WTC11 (cell line): Measurements from ENCODE around the gene VEPH1. TPM values are rescaled to one million over a fixed set of nuclear protein-coding genes. Genes with fewer than 3 reads are reported as not detected.

Experiments
- ATAC-seq: fragments of 200-7000 bp; cut with Tn5 transposase; 2 replicates; pipeline ENCODE4 v1.10.0; 2021; ENCODE audit warnings: mild to moderate bottlenecking, moderate library complexity
- CTCF ChIA-PET: fragments of 300-600 bp; sonication (Branson Sonifier 250); formaldehyde crosslinking; loops from one replicate; lab custom pipeline; 2021; ENCODE audit warnings: antibody characterized with exemption; lab: Charles Lee
- POLR2A ChIA-PET: fragments of 350-600 bp; sonication (Branson Sonifier 250); formaldehyde crosslinking; loops from one replicate; lab custom pipeline; 2021; ENCODE audit warnings: antibody characterized with exemption; lab: Charles Lee
- DNase-seq: peaks from one replicate; pipeline ENCODE4 v3.0.0; 2021; ENCODE audit warnings: low spot score
- H3K27ac Mint-ChIP-seq: 2 replicates; pipeline ENCODE4 v1.8.0; 2021; ENCODE audit warnings: mixed read lengths
- H3K27me3 Mint-ChIP-seq: 2 replicates; pipeline ENCODE4 v1.8.0; 2021; ENCODE audit warnings: low read depth, mild to moderate bottlenecking, moderate library complexity, mixed read lengths
- H3K36me3 Mint-ChIP-seq: 2 replicates; pipeline ENCODE4 v1.8.0; 2021; ENCODE audit warnings: mixed read lengths
- H3K4me1 Mint-ChIP-seq: 2 replicates; pipeline ENCODE4 v1.8.0; 2022; ENCODE audit warnings: mixed read lengths
- H3K4me3 Mint-ChIP-seq: 2 replicates; pipeline ENCODE4 v1.8.0; 2021; ENCODE audit warnings: mild to moderate bottlenecking, moderate library complexity, mixed read lengths
- H3K9me3 Mint-ChIP-seq: 2 replicates; pipeline ENCODE4 v1.8.0; 2021; ENCODE audit warnings: mixed read lengths
- ATF6 ChIP-seq: sonication (generic); formaldehyde crosslinking; IDR thresholded peaks from 2 replicates; pipeline ENCODE4 v1.8.1; 2023; ENCODE audit warnings: mild to moderate bottlenecking, missing genetic modification reagents
- ESRRA ChIP-seq: sonication (generic); formaldehyde crosslinking; IDR thresholded peaks from 2 replicates; pipeline ENCODE4 v1.8.1; 2022; ENCODE audit warnings: mild to moderate bottlenecking, missing genetic modification reagents, borderline replicate concordance
- GABPB1 ChIP-seq: sonication (generic); formaldehyde crosslinking; IDR thresholded peaks from 2 replicates; pipeline ENCODE4 v1.8.1; 2023; ENCODE audit warnings: mild to moderate bottlenecking, missing genetic modification reagents
- HMGA2 ChIP-seq: fragments of 250-450 bp; sonication (Bioruptor Pico); IDR thresholded peaks from 2 replicates; pipeline ENCODE4 v1.4.0; 2021; ENCODE audit warnings: mild to moderate bottlenecking, moderate library complexity
- JUN ChIP-seq: sonication (generic); formaldehyde crosslinking; IDR thresholded peaks from 2 replicates; pipeline ENCODE4 v1.8.0; 2023; ENCODE audit warnings: mild to moderate bottlenecking, missing genetic modification reagents
- NR2C2 ChIP-seq: sonication (generic); formaldehyde crosslinking; IDR thresholded peaks from 2 replicates; pipeline ENCODE4 v1.8.0; 2022; ENCODE audit warnings: mild to moderate bottlenecking, missing genetic modification reagents
- TCF7 ChIP-seq: sonication (generic); formaldehyde crosslinking; IDR thresholded peaks from 2 replicates; pipeline ENCODE4 v1.8.0; 2022; ENCODE audit warnings: mild to moderate bottlenecking, low read depth, missing genetic modification reagents, moderate library complexity
- TEAD4 ChIP-seq: sonication (generic); formaldehyde crosslinking; IDR thresholded peaks from 2 replicates; pipeline ENCODE4 v1.8.0; 2022; ENCODE audit warnings: mild to moderate bottlenecking, missing genetic modification reagents
- ZBTB21 ChIP-seq: sonication (generic); formaldehyde crosslinking; IDR thresholded peaks from 2 replicates; pipeline ENCODE4 v1.8.1; 2023; ENCODE audit warnings: mild to moderate bottlenecking, missing genetic modification reagents, borderline replicate concordance
- ZNF121 ChIP-seq: sonication (generic); formaldehyde crosslinking; IDR thresholded peaks from 2 replicates; pipeline ENCODE4 v1.8.0; 2023; ENCODE audit warnings: missing genetic modification reagents
- ZNF671 ChIP-seq: fragments of 250-450 bp; sonication (Bioruptor Pico); IDR thresholded peaks from 2 replicates; pipeline ENCODE4 v1.8.0; 2021; ENCODE audit warnings: mild to moderate bottlenecking
- total RNA-seq: library from RNA; stranded (reverse); gene quantifications from 3 replicates; pipeline ENCODE4 v1.2.3, GENCODE V29; 2021
- TF ChIP-seq, protein P1 (sequence below): sonication (generic); formaldehyde crosslinking; IDR thresholded peaks from 2 replicates; pipeline ENCODE4 v1.8.0; 2023; ENCODE audit warnings: missing genetic modification reagents, mild to moderate bottlenecking, borderline replicate concordance
- TF ChIP-seq, protein P2 (sequence below): sonication (generic); formaldehyde crosslinking; IDR thresholded peaks from 2 replicates; pipeline ENCODE4 v1.8.1; 2023; ENCODE audit warnings: mild to moderate bottlenecking, missing genetic modification reagents, moderate library complexity
- TF ChIP-seq, protein P3 (sequence below): sonication (generic); formaldehyde crosslinking; conservative IDR thresholded peaks from 2 replicates; pipeline ENCODE4 v1.8.1; 2023; ENCODE audit warnings: mild to moderate bottlenecking, low read depth, missing genetic modification reagents, moderate library complexity
- TF ChIP-seq, protein P4 (sequence below): sonication (generic); formaldehyde crosslinking; IDR thresholded peaks from 2 replicates; pipeline ENCODE4 v1.8.0; 2022; ENCODE audit warnings: mild to moderate bottlenecking, missing genetic modification reagents

VEPH1 gene
- total RNA-seq, 1 experiment from 2014 or later, result 10.8 TPM

DNA sequence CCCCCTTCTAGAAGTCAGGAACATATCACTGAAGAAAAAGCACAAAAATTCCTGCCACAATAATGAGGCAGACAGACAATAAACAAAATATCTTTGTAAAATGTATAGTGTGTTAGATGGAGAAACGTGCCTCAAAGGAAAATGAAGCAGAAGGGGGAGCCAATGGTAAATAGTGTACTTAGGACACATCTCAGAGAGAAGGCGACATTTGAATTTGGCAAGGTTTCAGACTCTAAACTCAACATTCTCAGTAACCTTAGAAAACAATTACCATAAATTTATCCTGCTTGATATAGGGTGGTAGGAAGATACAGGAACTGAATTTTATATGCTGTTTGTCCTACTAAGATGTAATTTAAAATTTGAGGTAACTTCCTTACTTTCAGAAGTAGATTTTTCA is 119.2 kb downstream of the VEPH1 start:
- ChIA-PET CTCF (no interaction called here), POLR2A (no interaction called here)
- no peaks in the 10 kb centered on the region; the same call in 1 of the 2 replicates for H3K27me3 Mint-ChIP-seq

DNA sequence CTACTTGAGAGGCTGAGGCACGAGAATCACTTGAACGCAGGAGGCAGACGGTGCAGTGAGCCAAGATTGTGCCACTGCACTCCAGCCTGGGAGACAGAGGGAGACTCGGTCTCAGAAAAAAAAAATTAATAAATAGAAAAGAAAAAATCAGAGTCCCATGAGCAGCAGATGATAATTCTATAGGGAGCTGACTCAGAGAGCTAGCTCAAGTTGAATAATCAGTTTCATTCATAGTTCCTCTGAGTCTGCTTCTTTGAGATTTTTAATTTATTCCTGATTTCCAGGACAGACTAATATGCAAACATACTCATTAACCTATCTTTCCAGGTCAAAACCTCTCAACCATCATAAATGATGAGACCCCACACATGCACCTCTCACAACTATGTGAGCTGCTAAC is 121.6 kb downstream of the VEPH1 start:
- H3K27ac Mint-ChIP-seq, result no peak overlapping the region
- ATAC-seq (no peak), DNase-seq (no peak)
- H3K27me3 Mint-ChIP-seq, result no peaks in the 10 kb centered on the region
- CTCF ChIA-PET, result no interaction called here
- no peak overlapping the region for H3K4me3 Mint-ChIP-seq
- no peaks in the 10 kb centered on the region for H3K36me3 Mint-ChIP-seq
- peaks cover 12% of the 10 kb centered on the region for H3K4me1 Mint-ChIP-seq
- TF ChIP-seq, protein P1, sequence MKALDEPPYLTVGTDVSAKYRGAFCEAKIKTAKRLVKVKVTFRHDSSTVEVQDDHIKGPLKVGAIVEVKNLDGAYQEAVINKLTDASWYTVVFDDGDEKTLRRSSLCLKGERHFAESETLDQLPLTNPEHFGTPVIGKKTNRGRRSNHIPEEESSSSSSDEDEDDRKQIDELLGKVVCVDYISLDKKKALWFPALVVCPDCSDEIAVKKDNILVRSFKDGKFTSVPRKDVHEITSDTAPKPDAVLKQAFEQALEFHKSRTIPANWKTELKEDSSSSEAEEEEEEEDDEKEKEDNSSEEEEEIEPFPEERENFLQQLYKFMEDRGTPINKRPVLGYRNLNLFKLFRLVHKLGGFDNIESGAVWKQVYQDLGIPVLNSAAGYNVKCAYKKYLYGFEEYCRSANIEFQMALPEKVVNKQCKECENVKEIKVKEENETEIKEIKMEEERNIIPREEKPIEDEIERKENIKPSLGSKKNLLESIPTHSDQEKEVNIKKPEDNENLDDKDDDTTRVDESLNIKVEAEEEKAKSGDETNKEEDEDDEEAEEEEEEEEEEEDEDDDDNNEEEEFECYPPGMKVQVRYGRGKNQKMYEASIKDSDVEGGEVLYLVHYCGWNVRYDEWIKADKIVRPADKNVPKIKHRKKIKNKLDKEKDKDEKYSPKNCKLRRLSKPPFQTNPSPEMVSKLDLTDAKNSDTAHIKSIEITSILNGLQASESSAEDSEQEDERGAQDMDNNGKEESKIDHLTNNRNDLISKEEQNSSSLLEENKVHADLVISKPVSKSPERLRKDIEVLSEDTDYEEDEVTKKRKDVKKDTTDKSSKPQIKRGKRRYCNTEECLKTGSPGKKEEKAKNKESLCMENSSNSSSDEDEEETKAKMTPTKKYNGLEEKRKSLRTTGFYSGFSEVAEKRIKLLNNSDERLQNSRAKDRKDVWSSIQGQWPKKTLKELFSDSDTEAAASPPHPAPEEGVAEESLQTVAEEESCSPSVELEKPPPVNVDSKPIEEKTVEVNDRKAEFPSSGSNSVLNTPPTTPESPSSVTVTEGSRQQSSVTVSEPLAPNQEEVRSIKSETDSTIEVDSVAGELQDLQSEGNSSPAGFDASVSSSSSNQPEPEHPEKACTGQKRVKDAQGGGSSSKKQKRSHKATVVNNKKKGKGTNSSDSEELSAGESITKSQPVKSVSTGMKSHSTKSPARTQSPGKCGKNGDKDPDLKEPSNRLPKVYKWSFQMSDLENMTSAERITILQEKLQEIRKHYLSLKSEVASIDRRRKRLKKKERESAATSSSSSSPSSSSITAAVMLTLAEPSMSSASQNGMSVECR (CRISPR knock-in tag), result no peak
- POLR2A ChIA-PET, result no interaction called here
- no peaks in the 10 kb centered on the region for H3K9me3 Mint-ChIP-seq

More for the DNA sequence above, 119.2 kb downstream of the VEPH1 start:
- DNase-seq (no peak), ATAC-seq (no peak)
- TF ChIP-seq, protein P1 (CRISPR knock-in tag), result no peak
- TF ChIP-seq, protein P2, sequence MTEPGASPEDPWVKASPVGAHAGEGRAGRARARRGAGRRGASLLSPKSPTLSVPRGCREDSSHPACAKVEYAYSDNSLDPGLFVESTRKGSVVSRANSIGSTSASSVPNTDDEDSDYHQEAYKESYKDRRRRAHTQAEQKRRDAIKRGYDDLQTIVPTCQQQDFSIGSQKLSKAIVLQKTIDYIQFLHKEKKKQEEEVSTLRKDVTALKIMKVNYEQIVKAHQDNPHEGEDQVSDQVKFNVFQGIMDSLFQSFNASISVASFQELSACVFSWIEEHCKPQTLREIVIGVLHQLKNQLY, result no peak
- TF ChIP-seq TCF7 (CRISPR knock-in tag) (no peak), JUN (no peak)
- no peaks in the 10 kb centered on the region for H3K9me3 Mint-ChIP-seq
- H3K4me3 Mint-ChIP-seq, result no peak overlapping the region
- peaks cover 12% of the 10 kb centered on the region for H3K4me1 Mint-ChIP-seq
- no peaks in the 10 kb centered on the region for H3K36me3 Mint-ChIP-seq
- H3K27ac Mint-ChIP-seq, result no peak overlapping the region

GRCh38 chr3:157379525-157380140 is 123.6 kb downstream of the VEPH1 start:
- TF ChIP-seq, protein P3, sequence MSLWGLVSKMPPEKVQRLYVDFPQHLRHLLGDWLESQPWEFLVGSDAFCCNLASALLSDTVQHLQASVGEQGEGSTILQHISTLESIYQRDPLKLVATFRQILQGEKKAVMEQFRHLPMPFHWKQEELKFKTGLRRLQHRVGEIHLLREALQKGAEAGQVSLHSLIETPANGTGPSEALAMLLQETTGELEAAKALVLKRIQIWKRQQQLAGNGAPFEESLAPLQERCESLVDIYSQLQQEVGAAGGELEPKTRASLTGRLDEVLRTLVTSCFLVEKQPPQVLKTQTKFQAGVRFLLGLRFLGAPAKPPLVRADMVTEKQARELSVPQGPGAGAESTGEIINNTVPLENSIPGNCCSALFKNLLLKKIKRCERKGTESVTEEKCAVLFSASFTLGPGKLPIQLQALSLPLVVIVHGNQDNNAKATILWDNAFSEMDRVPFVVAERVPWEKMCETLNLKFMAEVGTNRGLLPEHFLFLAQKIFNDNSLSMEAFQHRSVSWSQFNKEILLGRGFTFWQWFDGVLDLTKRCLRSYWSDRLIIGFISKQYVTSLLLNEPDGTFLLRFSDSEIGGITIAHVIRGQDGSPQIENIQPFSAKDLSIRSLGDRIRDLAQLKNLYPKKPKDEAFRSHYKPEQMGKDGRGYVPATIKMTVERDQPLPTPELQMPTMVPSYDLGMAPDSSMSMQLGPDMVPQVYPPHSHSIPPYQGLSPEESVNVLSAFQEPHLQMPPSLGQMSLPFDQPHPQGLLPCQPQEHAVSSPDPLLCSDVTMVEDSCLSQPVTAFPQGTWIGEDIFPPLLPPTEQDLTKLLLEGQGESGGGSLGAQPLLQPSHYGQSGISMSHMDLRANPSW (CRISPR knock-in tag), result no peak
- TF ChIP-seq ESRRA (no peak), GABPB1 (CRISPR knock-in tag) (no peak), ZNF121 (CRISPR knock-in tag) (no peak), ATF6 (CRISPR knock-in tag) (no peak), ZBTB21 (CRISPR knock-in tag) (no peak), NR2C2 (CRISPR knock-in tag) (no peak), HMGA2 (CRISPR knock-in tag) (no peak), ZNF671 (CRISPR knock-in tag) (no peak), TEAD4 (CRISPR knock-in tag) (no peak)
- TF ChIP-seq, protein P4, sequence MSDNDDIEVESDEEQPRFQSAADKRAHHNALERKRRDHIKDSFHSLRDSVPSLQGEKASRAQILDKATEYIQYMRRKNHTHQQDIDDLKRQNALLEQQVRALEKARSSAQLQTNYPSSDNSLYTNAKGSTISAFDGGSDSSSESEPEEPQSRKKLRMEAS, result no peak
- Mint-ChIP-seq H3K4me1 (peaks cover 14% of the 10 kb centered on the region), H3K27ac (no peak overlapping the region), H3K27me3 (no peaks in the 10 kb centered on the region), H3K36me3 (no peaks in the 10 kb centered on the region), H3K9me3 (no peaks in the 10 kb centered on the region), H3K4me3 (no peak overlapping the region)
- POLR2A ChIA-PET, result no interaction called here
- no peak for ATAC-seq
- DNase-seq, result no peak
- CTCF ChIA-PET, result no interaction called here
